HCT116 (cell line): ENCODE data around the gene VEGFA. TPM values are rescaled to one million over a fixed set of nuclear protein-coding genes. Genes with fewer than 3 reads are reported as not detected.

ENCODE experiments used
- ATAC-seq: fragments of 200-7000 bp; cut with Tn5 transposase; 2 replicates; pipeline ENCODE4 v1.9.1; 2020; ENCODE audit warnings: mild to moderate bottlenecking, moderate library complexity
- BruUV-seq: library from RNA; stranded (reverse); fragments of 400-500 nt; replicated peaks from 2 replicates; lab custom pipeline; 2021; lab: Mats Ljungman, UMichigan
- CTCF ChIA-PET: fragments of 300-600 bp; sonication (Branson Sonifier 250); formaldehyde crosslinking; loops from one replicate; lab custom pipeline; 2021; ENCODE audit warnings: antibody characterized with exemption; lab: Charles Lee
- POLR2A ChIA-PET: fragments of 300-600, 350-600 bp; sonication (Branson Sonifier 250); formaldehyde crosslinking; loops from one replicate; lab custom pipeline; 2021; ENCODE audit warnings: antibody characterized with exemption; lab: Charles Lee
- RAD21 ChIA-PET, 2 experiments: fragments of 300-600 bp; sonication (Branson Sonifier 250); formaldehyde crosslinking; loops; one replicate each; lab custom pipeline; 2023; ENCODE audit warnings: low total read pairs in 2 of 2; ENCODE audit not compliant: uncharacterized antibody in 2 of 2, unreplicated experiment in 2 of 2, low non-redundant PET in 1 of 2; lab: Charles Lee
- DNase-seq: peaks from one replicate; pipeline ENCODE4 v3.0.0-alpha.2; 2010; ENCODE audit warnings: low read depth, low spot score
- H2AFZ ChIP-seq: fragments of 200-600 bp; shearing (Covaris generic), sonication (generic); 2 replicates; pipeline ENCODE4 v1.6.1; 2017; ENCODE audit warnings: low read depth, mixed run types, mixed read lengths, antibody characterized with exemption, low read length; ENCODE audit not compliant: poor library complexity, severe bottlenecking
- H3K27ac ChIP-seq: 2 replicates; pipeline ENCODE4 v1.5.1; 2012; ENCODE audit warnings: low read depth, low read length
- H3K27me3 ChIP-seq: fragments of 200-600 bp; sonication (generic); 2 replicates; pipeline ENCODE4 v1.6.1; 2016; ENCODE audit warnings: mixed run types, low read length, mixed read lengths; ENCODE audit not compliant: insufficient read depth
- H3K36me3 ChIP-seq, 2 experiments: fragments of 200-500 bp in 1 of 2; fragments of 200-600 bp in 1 of 2; sonication (Bioruptor generic) in 1 of 2; sonication (generic) in 1 of 2; 2 replicates each; pipeline versions ENCODE4 v1.5.1 to v1.6.1; 2014 to 2016; ENCODE audit warnings: low read length in 2 of 2, inconsistent platforms in 1 of 2, mixed read lengths in 1 of 2, mixed run types in 1 of 2; ENCODE audit not compliant: insufficient read depth in 2 of 2, control insufficient read depth in 1 of 2
- H3K4me1 ChIP-seq, 2 experiments: fragments of 200-600 bp in 1 of 2; sonication (generic) in 1 of 2; 2 replicates each; pipeline versions ENCODE4 v1.5.1 to v1.6.1; 2012 to 2017; ENCODE audit warnings: low read length in 2 of 2, inconsistent platforms in 1 of 2, mild to moderate bottlenecking in 1 of 2, mixed read lengths in 1 of 2, mixed run types in 1 of 2, moderate library complexity in 1 of 2; ENCODE audit not compliant: insufficient read depth in 2 of 2, control insufficient read depth in 1 of 2
- H3K4me2 ChIP-seq: fragments of 200-600 bp; sonication (generic); 2 replicates; pipeline ENCODE4 v1.6.1; 2017; ENCODE audit warnings: mixed run types, low read length, mixed read lengths
- H3K4me3 ChIP-seq, 2 experiments: fragments of 200-600 bp in 1 of 2; sonication (generic) in 1 of 2; replicated peaks in 1 of 2; 2 replicates each; pipeline ENCODE4 v1.5.1; 2011 to 2016; ENCODE audit warnings: low read length in 2 of 2, control low read depth in 1 of 2, low read depth in 1 of 2, mild to moderate bottlenecking in 1 of 2, mixed read lengths in 1 of 2, mixed run types in 1 of 2
- H3K79me2 ChIP-seq: fragments of 200-600 bp; sonication (generic); 2 replicates; pipeline ENCODE4 v1.6.1; 2017; ENCODE audit warnings: mild to moderate bottlenecking, mixed run types, low read length, moderate library complexity, mixed read lengths; ENCODE audit not compliant: insufficient read depth
- H3K9ac ChIP-seq: fragments of 200-600 bp; sonication (generic); 2 replicates; pipeline ENCODE4 v1.6.1; 2016; ENCODE audit warnings: low read length, mixed read lengths
- H3K9me2 ChIP-seq: fragments of 200-600 bp; sonication (generic), shearing (Covaris generic); 2 replicates; pipeline ENCODE4 v1.6.1; 2017; ENCODE audit warnings: mixed run types, mild to moderate bottlenecking, moderate library complexity; ENCODE audit not compliant: insufficient read depth
- H3K9me3 ChIP-seq, 2 experiments: fragments of 200-500 bp in 1 of 2; fragments of 200-600 bp in 1 of 2; sonication (Bioruptor generic) in 1 of 2; sonication (generic) in 1 of 2; 2 replicates each; pipeline ENCODE4 v1.6.1; 2014 to 2017; ENCODE audit warnings: low read length in 2 of 2, mixed read lengths in 2 of 2, inconsistent platforms in 1 of 2, low read depth in 1 of 2, mild to moderate bottlenecking in 1 of 2, mixed run types in 1 of 2, moderate library complexity in 1 of 2; ENCODE audit not compliant: control insufficient read depth in 1 of 2, insufficient read depth in 1 of 2
- H4K20me1 ChIP-seq: fragments of 200-600 bp; sonication (generic), shearing (Covaris generic); 2 replicates; pipeline ENCODE4 v1.6.1; 2017; ENCODE audit warnings: mixed run types, mild to moderate bottlenecking, moderate library complexity; ENCODE audit not compliant: insufficient read depth
- CBX3 ChIP-seq: IDR thresholded peaks from 2 replicates; pipeline ENCODE4 v1.6.1; 2012; ENCODE audit warnings: low read depth
- SIN3A ChIP-seq: IDR thresholded peaks from 2 replicates; pipeline ENCODE4 v1.6.1; 2012; ENCODE audit warnings: low read depth
- SP1 ChIP-seq: IDR thresholded peaks from 2 replicates; pipeline ENCODE4 v1.6.1; 2012; ENCODE audit warnings: low read depth
- ZBTB33 ChIP-seq: IDR thresholded peaks from 2 replicates; pipeline ENCODE4 v1.6.1; 2011; ENCODE audit warnings: mild to moderate bottlenecking, low read length, moderate library complexity; ENCODE audit not compliant: insufficient replicate concordance; ENCODE audit errors: extremely low read depth
- ZNF274 ChIP-seq: fragments of 200-500 bp; sonication (Bioruptor generic); IDR thresholded peaks from 2 replicates; pipeline ENCODE4 v1.6.1; 2014; ENCODE audit warnings: mild to moderate bottlenecking, low read depth, low read length, inconsistent platforms
- intact Hi-C: fragments of 100-400 bp; cut with micrococcal nuclease; formaldehyde crosslinking; loops from 2 replicates; pipeline ENCODE4 v1.10.0; 2022
- total RNA-seq: library from RNA; stranded (reverse); gene quantifications from one replicate; pipeline ENCODE4 v1.2.1, GENCODE V29; 2021; ENCODE audit not compliant: unreplicated experiment
- TF ChIP-seq, protein P1 (sequence below), 3 experiments: fragments of 200-600 bp in 1 of 3; sonication (generic) in 1 of 3; IDR thresholded peaks in 2 of 3; conservative IDR thresholded peaks in 1 of 3; 2 replicates each; pipeline ENCODE4 v1.5.1; 2012 to 2017; ENCODE audit warnings: low read depth in 2 of 3, low read length in 2 of 3, antibody characterized with exemption in 1 of 3, borderline replicate concordance in 1 of 3, control low read depth in 1 of 3, mild to moderate bottlenecking in 1 of 3, mixed read lengths in 1 of 3, mixed run types in 1 of 3, moderate library complexity in 1 of 3; ENCODE audit not compliant: insufficient read depth in 1 of 3

Gene VEGFA
- total RNA-seq, 1 experiment from 2014 or later: 112 TPM

- TF ChIP-seq, protein P1, sequence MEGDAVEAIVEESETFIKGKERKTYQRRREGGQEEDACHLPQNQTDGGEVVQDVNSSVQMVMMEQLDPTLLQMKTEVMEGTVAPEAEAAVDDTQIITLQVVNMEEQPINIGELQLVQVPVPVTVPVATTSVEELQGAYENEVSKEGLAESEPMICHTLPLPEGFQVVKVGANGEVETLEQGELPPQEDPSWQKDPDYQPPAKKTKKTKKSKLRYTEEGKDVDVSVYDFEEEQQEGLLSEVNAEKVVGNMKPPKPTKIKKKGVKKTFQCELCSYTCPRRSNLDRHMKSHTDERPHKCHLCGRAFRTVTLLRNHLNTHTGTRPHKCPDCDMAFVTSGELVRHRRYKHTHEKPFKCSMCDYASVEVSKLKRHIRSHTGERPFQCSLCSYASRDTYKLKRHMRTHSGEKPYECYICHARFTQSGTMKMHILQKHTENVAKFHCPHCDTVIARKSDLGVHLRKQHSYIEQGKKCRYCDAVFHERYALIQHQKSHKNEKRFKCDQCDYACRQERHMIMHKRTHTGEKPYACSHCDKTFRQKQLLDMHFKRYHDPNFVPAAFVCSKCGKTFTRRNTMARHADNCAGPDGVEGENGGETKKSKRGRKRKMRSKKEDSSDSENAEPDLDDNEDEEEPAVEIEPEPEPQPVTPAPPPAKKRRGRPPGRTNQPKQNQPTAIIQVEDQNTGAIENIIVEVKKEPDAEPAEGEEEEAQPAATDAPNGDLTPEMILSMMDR (IDR thresholded peaks at IDR 0.05 in 2 of 3, conservative IDR thresholded peaks at IDR 0.05 in 1 of 3; ENCODE audit: borderline replicate concordance in 1 of 3, insufficient read depth in 1 of 3, low read depth in 2 of 3, low read length in 2 of 3): no peak
- TF ChIP-seq ZNF274: no peak
- TF ChIP-seq CBX3: no peak
- no peak for TF ChIP-seq ZBTB33
- no peak for TF ChIP-seq SP1
- TF ChIP-seq SIN3A: no peak
- TF ChIP-seq, all 23 proteins: peak for 0
- H3K9me2 ChIP-seq: no peaks in the 10 kb centered on the region
- CTCF ChIA-PET: interaction anchor here (1.3 kb wide), 1 partner anchor 285 kb away, joined by 3 read pairs; no protein-coding TSS in a partner anchor
- POLR2A ChIA-PET: no interaction called here
- H3K4me1 ChIP-seq: peaks cover 9 to 17% of the 10 kb centered on the region in 2 experiments
- no peaks in the 10 kb centered on the region for H3K36me3 ChIP-seq
- ATAC-seq (no peak), DNase-seq (no peak)
- BruUV-seq: no TSS peak
- H2AFZ ChIP-seq: no peak overlapping the region
- no peak overlapping the region for H3K27ac ChIP-seq
- no peaks in the 10 kb centered on the region for H3K9me3 ChIP-seq
- H3K4me3 ChIP-seq: no peak overlapping the region
- RAD21 ChIA-PET: no interaction called here
- H3K4me2 ChIP-seq: no peak overlapping the region
- intact Hi-C loops: no loop called here
- H3K9ac ChIP-seq: no peak overlapping the region
- H4K20me1 ChIP-seq: no peaks in the 10 kb centered on the region
- H3K79me2 ChIP-seq: no peaks in the 10 kb centered on the region
- H3K27me3 ChIP-seq: no peaks in the 10 kb centered on the region
These were observed 23.8 kb downstream of the VEGFA start for GRCh38 chr6:43793875-43794242.
